SKM-1 (cell line): ENCODE results near the gene PANK4.
"Not testable (repeated sequence)": the region's sequence is repeated elsewhere in the genome, so short reads cannot be mapped to it uniquely, and the experiment has no call there.

Experiments used
- DNase-seq: peaks from one replicate; lab custom pipeline; 2025; ENCODE audit not compliant: unreplicated experiment; lab: John Stamatoyannopoulos, UW

The PANK4 gene

DNA sequence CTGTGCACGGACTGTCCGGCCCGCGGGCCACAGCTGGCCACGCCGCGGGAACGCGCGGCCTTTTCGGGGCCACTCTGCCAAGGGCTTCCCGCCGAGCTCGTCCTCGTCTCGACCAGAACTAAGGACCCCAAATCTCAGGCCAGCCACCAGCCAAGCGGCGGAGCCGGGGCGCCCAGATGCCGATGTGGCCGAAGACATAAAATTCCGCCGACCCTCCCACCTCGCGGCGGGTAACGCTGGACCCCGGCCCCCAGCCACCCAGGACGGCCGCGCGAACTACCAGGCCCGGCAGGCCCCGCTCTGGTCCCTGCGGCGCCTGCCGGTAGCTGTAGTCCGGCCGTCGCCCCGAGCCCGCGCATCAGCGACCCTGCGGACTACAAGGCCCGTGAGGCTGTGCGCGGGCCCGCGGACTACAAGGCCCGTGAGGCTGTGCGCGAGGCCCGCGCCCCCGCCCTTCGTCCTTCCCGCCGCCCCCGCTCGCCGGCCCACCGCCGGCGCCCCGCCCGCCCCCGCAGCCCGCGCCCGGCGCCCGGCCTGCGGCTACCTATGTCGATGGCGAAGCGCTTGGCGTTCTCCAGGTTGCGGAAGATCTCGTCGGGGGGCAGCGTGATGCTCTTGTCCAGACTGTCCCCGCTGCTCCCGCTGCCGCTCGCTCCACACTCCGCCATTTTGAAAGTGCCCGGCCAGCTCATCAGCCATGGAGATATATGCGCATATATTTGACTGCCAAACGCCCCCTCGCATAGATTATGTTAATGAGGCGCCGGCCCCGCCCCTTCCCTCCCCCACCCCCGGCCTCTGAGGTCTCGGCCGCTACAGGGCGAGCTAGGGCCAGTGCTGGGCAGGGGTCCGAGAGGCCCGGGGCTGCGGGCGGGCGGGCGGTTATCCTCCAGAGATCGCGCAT is at the start of gene PANK4:
PANK4 (minus strand) TSS at position 677 of the 904 bp plus-strand sequence; CDS start at position 668, 9 bp downstream.
- peak; percentile 67 for DNase-seq

DNA sequence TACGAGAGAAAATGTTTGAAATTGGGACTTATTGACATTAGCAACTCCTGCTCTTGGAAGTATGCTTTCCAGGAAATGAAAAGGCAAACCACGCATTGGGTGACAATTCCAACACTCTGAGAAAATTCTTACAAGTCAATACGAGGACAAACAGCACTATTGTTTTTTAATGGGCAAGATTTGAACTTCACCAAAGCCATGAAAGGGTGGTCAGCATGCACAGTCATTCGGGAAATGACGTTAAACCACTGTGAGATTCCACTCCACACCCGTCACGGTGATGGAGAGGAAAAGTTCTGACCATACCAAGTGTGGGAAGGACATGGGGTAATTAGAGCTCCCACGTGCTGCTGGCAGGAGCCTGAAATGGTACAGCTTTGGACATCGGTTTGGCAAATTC is 48.0 kb upstream of the PANK4 start:
- no peak for DNase-seq

DNA sequence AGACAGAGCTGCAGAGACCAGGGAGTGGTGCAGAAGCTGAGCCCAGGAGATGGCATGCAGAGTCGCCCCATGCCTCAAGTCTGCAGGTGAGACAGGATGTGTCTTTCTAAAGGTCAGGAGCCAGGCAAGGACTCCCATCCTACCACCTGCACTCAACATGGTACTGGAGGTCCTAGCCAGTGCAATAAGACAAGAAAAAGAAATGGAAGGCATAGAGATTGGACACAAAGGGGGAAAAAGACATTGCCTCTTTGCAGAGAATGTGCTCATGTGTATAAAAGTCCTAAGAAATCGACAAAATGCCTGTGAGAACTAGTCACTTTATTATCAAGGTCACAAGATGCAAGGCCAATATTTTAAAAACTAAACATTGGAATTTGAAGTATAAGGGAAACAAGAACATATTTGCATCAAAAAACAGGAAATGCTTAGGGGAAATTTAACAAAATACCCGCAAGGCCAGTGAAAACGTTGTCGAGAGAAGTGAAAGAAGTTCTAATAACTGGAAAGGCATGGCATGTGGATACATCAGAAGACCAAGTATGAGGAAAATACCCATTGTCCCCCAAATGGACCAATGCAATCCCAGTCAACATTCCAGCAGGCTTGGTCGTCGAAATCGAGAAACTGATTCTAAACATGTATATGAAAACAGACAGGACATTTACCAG is 47.0 kb upstream of the PANK4 start:
- no peak for DNase-seq

DNA sequence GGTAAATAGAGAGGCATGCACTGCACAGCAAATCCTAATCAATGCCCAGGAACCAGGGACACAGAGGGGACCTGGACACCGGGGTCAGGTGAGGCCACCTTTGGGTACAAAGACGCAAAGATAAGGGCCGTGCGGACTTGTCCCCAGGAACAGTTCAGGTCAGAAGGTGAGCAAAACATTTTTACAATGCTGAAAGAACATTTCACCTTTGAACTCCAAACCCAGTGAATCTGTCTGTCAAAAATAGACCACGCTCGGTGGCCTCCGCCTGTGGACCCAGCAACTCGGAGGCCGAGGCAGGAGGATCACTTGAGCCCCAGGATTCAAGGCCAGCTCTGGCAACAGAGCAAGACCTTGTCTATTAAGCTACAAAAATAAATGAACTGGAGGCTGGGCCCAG is 45.0 kb upstream of the PANK4 start:
- no peak for DNase-seq

DNA sequence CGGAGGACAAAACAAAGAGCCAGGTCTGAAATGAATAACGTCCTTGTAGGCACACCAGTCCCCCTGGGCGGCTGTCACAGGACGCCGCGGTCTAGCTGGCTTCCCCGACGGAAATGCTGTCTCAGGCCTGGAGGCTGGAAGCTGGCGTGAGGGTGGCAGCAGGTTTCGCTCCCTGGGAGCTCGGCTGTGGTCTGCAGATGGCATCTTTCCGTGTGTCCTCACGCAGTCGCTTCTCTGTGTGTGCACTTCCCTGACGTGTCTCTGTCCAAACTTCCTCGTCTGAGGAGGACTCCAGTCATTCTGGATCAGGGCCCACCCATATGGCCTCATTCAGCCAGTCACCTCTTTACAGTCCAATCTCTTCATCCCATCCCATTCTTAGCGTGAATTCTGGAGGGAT is 43.9 kb upstream of the PANK4 start:
- DNase-seq = no peak

DNA sequence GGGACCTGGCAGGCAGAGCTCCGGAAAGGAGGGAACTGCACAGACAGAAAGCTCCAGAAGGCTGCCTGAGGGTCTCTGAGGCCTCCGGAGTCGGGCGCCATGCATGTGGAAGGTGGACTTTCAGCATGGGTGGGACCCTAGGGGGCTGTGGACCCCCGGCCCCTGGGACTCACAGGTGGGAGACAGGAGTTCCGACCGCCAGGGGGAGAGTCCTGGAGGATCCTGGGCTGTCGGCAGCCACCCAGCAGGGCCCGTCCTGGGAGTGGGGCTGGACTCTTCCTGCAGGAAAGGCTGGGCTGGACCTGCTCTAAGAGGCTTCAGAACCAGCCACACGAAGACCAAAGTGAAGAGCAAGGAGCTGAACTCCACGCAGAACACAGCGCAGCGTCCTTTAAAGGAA is 43.3 kb upstream of the PANK4 start:
- DNase-seq = not testable (repeated sequence)

DNA sequence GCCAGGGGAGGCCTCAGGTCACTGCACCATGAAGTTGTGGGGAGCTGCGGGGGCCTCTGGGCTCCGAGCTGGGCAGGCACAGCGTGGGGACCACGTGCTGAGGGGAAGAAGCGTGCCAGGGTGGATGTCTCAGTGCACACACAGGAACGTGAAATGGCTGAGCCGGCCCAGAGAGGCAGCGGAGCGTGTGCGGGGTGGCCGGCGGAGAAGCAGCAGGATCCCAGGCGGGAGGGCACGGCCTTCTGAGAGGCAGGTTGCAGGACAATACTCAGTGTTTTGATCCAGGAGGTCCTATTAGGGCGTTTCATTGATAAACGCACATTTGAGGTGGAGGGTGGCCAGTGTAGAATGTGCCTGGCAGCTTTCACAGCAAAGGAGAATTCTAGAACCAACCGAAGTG is 42.7 kb upstream of the PANK4 start:
- no peak for DNase-seq

DNA sequence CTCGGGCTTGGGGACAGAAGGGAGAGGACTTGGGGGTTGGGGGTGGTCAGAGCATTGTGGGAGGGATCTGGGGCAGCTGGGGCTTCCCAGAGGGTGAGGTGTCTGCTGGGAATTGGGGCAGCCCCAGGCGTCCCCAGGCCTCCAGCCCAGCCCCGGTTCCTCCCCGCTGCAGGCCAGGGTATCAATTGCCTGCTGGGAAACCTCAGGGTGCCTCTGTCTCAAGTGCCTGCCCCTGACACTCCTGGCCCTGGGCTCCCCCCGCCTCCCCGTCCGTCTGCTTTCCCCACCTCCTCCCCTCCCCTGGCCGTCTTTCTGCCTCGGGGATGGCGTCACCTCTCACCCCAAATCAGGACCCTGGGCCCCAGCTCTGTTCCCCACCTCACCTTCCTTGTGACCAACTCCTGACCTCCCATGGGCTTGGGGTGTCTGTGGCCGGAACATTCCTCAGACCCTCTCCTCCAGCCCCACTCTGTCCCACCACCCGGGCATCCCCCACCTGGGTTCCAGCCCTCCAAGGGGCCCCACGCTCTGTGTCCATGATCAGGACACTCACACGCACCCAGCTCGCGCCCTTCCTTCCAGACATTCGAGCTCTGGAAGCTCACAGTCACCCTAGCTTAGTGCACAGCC is 41.9 kb upstream of the PANK4 start:
- DNase-seq = not testable (repeated sequence)

DNA sequence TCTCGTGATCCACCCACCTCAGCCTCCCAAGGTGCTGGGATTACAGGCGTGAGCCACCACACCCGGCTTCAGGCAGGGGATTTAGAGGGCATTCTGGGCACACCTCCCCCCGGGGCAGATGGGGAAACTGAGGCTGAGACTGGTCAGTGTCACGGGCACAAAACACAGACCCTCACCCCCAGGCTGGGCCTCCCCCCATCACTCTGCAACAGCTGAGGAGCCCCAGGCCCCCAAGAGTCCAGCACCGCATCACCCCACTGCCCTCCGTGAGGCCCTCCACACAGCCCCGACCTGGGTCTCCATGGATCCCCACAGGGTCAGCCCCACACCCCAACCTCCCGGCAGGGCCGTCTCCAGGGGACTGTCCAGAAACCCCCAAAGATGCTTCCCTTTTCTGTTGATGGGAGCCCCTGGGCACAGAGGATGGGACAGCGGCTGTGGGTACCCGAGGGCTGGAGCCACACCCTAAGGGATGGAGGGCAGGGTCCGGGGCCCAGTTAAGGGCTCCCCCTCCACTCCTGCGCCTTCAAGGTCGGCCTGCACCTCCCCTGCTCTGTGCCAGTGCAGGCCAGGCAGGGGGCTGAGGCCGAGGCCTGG is 40.8 kb upstream of the PANK4 start:
- DNase-seq = no peak

DNA sequence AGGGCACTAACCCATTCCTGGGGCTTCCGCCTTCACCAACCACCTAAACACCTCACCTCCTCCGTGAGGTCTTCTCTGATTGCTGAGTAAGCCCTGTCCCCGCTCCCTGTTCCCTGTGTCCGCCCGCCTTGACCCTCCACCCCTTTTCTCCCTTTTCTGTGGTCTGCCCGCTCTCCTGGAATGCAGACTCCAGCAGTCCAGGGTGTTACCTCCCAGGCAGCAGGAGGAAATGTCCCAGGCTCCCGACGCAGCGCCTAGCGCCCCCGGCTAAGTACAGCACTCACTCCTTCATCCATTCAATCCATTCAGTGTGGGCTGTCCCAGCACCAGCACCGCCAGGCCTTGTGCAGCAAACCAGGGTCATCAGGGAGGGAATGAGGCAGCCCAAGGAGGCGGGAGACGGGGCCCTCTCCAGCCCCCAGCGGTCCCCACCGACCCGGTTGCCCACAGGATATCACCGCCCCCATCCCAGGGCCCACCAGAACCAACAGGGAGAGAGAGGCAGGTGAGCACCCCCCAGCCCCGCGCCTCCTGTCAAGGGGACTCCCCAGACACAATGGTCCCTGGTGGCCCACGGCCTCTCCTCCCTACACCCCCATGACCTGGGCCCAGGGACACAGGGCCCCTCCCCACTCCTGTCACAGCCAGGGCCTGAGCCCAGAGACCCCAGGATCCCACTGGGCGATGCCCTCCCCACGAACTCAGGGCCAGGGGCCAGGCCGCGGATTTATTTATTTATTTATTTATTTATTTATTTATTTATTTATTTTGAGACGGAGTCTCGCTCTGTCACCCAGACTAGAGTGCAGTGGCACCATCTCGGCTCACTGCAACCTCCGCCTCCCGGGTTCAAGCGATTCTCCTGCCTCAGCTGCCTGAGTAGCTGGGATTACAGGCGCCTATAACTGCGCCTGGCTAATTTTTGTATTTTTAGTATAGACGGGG is 40.0 kb upstream of the PANK4 start:
- no peak for DNase-seq

DNA sequence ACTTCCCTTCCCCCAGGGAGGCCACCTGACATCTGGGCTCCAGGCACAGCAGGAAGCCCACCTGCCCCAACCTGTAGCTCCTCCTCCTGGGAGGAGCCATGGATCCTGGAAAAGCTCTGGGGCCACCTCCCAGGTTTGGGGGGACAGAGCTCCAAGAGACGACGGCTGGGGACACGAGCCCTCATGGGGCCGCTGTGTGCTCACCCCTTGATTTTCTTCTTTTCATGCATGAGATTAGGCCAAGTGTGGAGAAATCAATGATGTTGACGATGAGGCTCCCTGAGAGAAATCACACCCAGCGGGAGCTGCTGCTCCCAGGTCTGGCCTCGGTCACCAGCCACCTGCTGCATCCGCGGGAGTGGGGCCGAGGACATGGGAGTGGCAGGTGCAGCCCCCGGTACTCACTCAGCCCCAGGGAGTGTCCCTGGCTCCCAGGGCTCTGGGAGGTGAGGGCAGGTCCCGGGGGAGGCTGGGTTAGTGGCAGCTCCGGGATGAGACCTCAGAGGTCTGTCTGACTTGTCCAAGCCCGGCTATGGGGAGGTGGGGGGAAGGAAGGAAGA is 38.5 kb upstream of the PANK4 start:
- no peak for DNase-seq

DNA sequence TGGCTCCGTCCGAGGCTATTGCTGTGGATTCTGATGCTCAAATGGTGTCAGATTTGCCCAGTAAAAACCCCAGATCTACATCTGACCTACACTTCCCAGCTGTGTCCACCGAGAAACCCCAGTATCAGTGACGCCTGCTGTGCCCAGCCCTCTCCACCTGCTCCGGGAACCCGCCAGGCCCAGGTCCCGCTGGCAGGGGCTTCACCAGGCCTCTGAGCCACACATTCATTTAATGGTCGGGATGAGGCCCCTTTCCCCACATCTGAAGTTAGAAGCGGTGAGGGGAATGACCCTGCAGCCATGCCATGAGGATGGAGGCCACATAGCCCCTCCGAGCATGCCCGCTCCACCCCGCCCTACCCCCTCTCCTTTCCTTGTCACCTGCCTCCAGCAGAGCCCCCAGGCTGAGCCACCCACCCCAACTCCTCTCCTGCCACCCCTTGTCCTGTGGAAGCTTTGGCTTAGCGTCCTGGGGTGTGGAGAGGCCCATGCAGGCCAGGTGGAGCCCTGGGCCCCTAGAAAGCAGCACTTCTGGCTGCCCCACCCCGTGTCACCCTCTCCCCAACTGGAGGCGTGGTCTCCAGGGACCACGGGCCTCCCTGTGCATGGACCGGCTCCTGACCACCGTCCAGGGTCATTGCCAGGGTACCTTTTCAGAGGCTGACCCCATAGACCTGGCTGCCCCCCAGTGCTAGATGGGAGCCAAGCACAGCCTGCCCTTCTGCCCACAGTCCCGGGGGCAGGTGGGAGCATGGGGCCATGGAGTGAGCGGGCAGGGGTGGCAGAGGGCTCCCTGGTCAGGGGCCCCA is 37.8 kb upstream of the PANK4 start:
- DNase-seq = no peak

DNA sequence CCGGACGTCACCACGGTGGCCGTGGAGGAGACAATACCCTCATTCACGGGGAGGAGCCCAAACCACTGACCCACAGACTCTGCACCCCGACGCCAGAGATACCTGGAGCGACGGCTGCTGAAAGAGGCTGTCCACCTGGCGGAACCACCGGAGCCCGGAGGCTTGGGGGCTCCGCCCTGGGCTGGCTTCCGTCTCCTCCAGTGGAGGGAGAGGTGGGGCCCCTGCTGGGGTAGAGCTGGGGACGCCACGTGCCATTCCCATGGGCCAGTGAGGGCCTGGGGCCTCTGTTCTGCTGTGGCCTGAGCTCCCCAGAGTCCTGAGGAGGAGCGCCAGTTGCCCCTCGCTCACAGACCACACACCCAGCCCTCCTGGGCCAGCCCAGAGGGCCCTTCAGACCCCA is 36.8 kb upstream of the PANK4 start:
- DNase-seq = no peak

DNA sequence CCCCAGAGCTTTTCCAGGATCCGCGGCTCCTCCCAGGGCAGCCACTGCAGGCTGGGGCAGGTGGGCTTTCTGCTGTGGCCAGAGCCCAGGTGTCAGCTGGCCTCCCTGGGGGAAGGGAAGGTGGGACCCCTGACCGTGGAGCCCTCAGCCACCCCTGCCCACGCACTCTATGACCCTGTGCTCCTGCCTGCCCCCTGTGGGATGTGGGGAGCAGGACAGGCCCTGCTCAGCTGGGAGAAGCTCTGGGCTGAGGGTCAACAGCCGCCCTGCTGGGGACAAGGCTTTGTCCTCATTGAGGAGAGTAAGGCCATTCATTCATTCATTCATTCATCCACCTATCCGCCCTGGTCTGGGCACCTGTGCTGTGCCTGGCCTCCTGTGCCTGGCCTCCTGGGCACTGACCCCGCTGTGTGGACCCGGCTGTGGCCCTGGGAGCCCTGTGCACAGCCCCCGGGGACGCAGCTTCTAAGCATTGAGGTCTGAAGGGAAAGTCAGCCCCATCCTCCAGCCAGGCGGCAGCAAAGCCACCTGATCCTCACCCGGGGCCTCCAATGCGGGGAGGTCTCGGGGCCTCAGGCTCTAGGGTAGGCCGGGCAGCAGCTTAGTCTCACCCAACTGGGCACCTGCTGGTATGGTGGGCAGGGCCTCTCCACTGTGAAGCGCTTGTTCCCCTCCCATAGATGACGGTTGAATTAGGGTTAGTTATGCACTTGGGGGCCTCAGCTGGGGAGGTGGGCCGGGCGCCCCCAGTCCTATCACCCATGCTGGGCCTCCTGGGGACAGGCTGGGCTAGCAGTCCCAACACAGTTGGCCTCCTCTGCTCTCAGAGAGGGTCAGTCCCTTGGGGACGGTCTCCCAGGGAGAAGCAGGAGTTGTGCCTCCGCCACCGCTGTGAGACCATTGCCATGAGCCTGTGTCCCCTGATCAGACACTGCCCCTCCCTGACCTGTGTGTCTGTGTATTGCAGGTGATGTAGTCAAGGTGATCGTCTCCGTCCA is 35.8 kb upstream of the PANK4 start:
- DNase-seq = no peak

DNA sequence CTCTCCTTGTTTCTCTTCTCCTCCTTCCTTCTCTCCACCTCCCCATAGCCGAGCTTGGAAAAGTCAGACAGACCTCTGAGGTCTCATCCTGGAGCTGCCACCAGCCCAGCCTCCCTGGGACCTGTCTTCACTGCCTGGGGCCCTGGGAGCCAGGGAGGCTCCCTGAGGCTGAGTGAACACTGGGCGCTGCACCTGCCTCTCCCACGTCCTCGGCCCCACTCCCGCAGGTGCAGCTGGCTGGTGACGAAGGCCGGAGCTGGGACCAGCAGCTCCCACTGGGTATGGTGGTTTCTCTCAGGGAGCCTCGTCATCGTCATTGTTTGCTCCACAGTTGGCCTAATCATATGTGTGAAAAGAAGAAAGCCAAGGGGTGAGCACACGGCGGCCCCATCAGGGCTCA is 35.0 kb upstream of the PANK4 start:
- no peak for DNase-seq

DNA sequence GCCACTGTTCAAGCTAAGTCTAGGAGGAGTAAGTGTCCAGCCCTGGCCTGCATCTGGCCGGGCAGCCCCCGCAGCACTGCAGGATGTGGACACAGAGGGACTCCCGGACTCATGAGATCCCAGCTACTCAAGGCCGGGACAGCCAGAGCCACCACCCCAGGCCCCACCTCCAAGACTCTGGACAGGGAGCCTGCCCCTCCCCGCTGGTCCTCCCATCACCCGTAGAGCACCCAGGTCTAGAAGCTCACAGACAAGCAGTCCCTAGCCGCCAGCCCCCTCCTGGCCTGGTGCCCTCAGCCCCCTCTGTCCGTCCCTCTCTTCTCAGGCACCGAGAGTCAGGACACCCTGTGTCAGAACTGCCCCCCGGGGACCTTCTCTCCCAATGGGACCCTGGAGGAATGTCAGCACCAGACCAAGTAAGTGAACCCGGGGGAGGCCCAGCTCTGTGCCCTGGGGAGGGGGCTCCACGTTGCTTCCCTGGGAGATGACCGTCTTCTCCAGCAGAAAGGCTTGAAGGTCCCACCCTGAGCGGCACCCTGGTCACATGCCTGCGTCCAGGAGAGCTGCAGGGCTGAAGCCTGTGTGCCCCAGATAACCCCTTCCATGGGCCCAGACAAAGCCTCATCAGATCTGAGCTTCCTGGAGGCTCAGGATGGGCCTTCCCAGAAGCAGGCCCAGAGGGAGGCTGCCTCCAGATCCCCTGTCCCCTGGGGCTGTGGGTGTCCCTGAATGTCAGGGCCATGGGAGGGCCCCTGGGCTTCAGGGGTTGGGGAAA is 34.1 kb upstream of the PANK4 start:
- no peak for DNase-seq
